Measurements from ENCODE around the gene AFMID. TPM values are rescaled to one million over a fixed set of nuclear protein-coding genes. Genes with fewer than 3 reads are reported as not detected.

AFMID gene
- total RNA-seq, 1 experiment from 2014 or later, result 65.8 TPM

DNA sequence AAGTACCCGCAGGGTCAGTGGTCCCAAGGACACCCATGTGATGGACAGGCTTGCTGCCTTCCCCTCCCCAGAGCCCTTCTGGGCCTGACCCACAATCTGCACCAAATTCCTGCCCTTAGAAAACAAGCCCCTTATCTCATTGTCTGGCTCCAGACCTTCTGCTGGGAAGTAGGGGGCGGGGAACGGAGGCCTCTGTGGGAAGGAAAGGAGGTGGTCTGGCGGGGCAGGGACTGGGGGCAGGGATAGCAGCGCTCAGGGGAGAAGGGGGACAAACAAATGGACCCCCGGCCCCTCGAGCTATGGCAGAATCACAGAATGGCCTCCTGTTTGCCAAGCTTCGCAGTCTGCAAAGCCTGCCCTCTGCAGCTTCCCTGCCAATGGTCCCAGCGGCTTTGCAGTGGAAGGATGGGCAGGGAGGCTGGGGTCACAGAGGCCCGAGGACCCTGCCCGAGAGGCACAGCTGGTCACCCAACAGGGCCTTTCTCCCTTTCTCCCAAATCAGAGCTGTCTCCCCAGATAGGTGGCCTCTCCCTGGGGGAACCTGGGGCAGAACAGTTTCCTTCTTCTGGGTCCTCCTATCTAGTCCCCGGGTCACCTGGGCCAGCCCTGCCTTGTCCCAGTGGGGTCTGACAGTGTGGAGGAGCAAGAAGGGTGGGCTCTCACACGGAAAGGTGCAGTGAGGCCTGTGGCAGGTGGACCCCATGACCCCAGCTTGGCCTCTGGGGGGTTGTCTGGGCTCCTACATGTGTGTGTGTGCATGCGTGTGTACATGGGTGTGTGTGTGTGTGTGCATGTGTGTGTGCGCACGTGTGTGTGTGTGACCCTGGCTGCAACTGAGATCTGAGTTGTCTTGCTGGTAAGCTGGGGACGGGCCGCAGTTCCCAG is 69.8 kb downstream of the AFMID start:
- Histone ChIP-seq H3K9me2 (ENCODE audit: insufficient read depth) (no peaks in the 10 kb centered on the region), H3K79me2 (ENCODE audit: insufficient read depth, low read length) (no peaks in the 10 kb centered on the region), H3K4me2 (ENCODE audit: low read length) (no peak overlapping the region), H3K4me3 (replicated peaks in 1 of 2; ENCODE audit: low read depth in 1 of 2, low read length in 2 of 2) (no peak overlapping the region), H3K9ac (ENCODE audit: low read length) (no peak overlapping the region), H3K27ac (ENCODE audit: low read depth, low read length) (no peak overlapping the region), H3K9me3 (ENCODE audit: control insufficient read depth in 1 of 2, insufficient read depth in 1 of 2, low read depth in 1 of 2, low read length in 2 of 2) (no peaks in the 10 kb centered on the region), H3K4me1 (ENCODE audit: control insufficient read depth in 1 of 2, insufficient read depth in 2 of 2, low read length in 2 of 2) (peaks cover 0 to 6% of the 10 kb centered on the region in 2 experiments; a peak in 1 of 4 replicates), H3K27me3 (ENCODE audit: insufficient read depth, low read length) (no peaks in the 10 kb centered on the region), H4K20me1 (ENCODE audit: insufficient read depth) (no peaks in the 10 kb centered on the region), H3K36me3 (ENCODE audit: control insufficient read depth in 1 of 2, insufficient read depth in 2 of 2, low read length in 2 of 2) (no peaks in the 10 kb centered on the region), H2AFZ (ENCODE audit: low read depth, low read length, poor library complexity, severe bottlenecking) (no peak overlapping the region)
- ChIA-PET POLR2A (no interaction called here), RAD21 (ENCODE audit: low non-redundant PET in 1 of 2, low total read pairs in 2 of 2, uncharacterized antibody in 2 of 2, unreplicated experiment in 2 of 2) (no interaction called here), CTCF (no interaction called here)
- DNase-seq (ENCODE audit: low read depth, low spot score) (no peak), ATAC-seq (no peak)
- no peak for TF ChIP-seq CEBPB (IDR thresholded peaks at IDR 0.05; ENCODE audit: low read depth)
- TF ChIP-seq JUND (IDR thresholded peaks at IDR 0.05), result no peak
- no peak for TF ChIP-seq EGR1 (IDR thresholded peaks at IDR 0.05; ENCODE audit: low read depth)
- TF ChIP-seq SP1 (IDR thresholded peaks at IDR 0.05; ENCODE audit: low read depth), result no peak
- TF ChIP-seq, protein P1, sequence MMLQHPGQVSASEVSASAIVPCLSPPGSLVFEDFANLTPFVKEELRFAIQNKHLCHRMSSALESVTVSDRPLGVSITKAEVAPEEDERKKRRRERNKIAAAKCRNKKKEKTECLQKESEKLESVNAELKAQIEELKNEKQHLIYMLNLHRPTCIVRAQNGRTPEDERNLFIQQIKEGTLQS (IDR thresholded peaks at IDR 0.05), result no peak
- TF ChIP-seq ELF1 (IDR thresholded peaks at IDR 0.05; ENCODE audit: borderline replicate concordance, low read depth), result no peak
- no peak for TF ChIP-seq ZFX (IDR thresholded peaks at IDR 0.05)
- TF ChIP-seq, protein P2, sequence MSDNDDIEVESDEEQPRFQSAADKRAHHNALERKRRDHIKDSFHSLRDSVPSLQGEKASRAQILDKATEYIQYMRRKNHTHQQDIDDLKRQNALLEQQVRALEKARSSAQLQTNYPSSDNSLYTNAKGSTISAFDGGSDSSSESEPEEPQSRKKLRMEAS (IDR thresholded peaks at IDR 0.05), result no peak
- TF ChIP-seq EZH2 (IDR thresholded peaks at IDR 0.05), result no peak
- TF ChIP-seq, protein P3, sequence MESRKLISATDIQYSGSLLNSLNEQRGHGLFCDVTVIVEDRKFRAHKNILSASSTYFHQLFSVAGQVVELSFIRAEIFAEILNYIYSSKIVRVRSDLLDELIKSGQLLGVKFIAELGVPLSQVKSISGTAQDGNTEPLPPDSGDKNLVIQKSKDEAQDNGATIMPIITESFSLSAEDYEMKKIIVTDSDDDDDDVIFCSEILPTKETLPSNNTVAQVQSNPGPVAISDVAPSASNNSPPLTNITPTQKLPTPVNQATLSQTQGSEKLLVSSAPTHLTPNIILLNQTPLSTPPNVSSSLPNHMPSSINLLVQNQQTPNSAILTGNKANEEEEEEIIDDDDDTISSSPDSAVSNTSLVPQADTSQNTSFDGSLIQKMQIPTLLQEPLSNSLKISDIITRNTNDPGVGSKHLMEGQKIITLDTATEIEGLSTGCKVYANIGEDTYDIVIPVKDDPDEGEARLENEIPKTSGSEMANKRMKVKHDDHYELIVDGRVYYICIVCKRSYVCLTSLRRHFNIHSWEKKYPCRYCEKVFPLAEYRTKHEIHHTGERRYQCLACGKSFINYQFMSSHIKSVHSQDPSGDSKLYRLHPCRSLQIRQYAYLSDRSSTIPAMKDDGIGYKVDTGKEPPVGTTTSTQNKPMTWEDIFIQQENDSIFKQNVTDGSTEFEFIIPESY (IDR thresholded peaks at IDR 0.05; ENCODE audit: extremely low read depth, insufficient replicate concordance, low read length), result no peak
- TF ChIP-seq, protein P4, sequence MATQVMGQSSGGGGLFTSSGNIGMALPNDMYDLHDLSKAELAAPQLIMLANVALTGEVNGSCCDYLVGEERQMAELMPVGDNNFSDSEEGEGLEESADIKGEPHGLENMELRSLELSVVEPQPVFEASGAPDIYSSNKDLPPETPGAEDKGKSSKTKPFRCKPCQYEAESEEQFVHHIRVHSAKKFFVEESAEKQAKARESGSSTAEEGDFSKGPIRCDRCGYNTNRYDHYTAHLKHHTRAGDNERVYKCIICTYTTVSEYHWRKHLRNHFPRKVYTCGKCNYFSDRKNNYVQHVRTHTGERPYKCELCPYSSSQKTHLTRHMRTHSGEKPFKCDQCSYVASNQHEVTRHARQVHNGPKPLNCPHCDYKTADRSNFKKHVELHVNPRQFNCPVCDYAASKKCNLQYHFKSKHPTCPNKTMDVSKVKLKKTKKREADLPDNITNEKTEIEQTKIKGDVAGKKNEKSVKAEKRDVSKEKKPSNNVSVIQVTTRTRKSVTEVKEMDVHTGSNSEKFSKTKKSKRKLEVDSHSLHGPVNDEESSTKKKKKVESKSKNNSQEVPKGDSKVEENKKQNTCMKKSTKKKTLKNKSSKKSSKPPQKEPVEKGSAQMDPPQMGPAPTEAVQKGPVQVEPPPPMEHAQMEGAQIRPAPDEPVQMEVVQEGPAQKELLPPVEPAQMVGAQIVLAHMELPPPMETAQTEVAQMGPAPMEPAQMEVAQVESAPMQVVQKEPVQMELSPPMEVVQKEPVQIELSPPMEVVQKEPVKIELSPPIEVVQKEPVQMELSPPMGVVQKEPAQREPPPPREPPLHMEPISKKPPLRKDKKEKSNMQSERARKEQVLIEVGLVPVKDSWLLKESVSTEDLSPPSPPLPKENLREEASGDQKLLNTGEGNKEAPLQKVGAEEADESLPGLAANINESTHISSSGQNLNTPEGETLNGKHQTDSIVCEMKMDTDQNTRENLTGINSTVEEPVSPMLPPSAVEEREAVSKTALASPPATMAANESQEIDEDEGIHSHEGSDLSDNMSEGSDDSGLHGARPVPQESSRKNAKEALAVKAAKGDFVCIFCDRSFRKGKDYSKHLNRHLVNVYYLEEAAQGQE (IDR thresholded peaks at IDR 0.05; ENCODE audit: low read depth), result no peak
- TF ChIP-seq FOSL1 (IDR thresholded peaks at IDR 0.05; ENCODE audit: low read depth), result no peak
- TF ChIP-seq, protein P5, sequence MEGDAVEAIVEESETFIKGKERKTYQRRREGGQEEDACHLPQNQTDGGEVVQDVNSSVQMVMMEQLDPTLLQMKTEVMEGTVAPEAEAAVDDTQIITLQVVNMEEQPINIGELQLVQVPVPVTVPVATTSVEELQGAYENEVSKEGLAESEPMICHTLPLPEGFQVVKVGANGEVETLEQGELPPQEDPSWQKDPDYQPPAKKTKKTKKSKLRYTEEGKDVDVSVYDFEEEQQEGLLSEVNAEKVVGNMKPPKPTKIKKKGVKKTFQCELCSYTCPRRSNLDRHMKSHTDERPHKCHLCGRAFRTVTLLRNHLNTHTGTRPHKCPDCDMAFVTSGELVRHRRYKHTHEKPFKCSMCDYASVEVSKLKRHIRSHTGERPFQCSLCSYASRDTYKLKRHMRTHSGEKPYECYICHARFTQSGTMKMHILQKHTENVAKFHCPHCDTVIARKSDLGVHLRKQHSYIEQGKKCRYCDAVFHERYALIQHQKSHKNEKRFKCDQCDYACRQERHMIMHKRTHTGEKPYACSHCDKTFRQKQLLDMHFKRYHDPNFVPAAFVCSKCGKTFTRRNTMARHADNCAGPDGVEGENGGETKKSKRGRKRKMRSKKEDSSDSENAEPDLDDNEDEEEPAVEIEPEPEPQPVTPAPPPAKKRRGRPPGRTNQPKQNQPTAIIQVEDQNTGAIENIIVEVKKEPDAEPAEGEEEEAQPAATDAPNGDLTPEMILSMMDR (IDR thresholded peaks at IDR 0.05 in 2 of 3, conservative IDR thresholded peaks at IDR 0.05 in 1 of 3; ENCODE audit: borderline replicate concordance in 1 of 3, insufficient read depth in 1 of 3, low read depth in 2 of 3, low read length in 2 of 3), result no peak
- no peak for TF ChIP-seq SIN3A (IDR thresholded peaks at IDR 0.05; ENCODE audit: low read depth)
- no peak for TF ChIP-seq YY1 (IDR thresholded peaks at IDR 0.05; ENCODE audit: extremely low read depth, insufficient replicate concordance, low read depth, low read length)
- no peak for TF ChIP-seq SRF (IDR thresholded peaks at IDR 0.05; ENCODE audit: low read depth)
- TF ChIP-seq RAD21 (IDR thresholded peaks at IDR 0.05; ENCODE audit: low read depth), result no peak
- no peak for TF ChIP-seq EZH2phosphoT487 (IDR thresholded peaks at IDR 0.05; ENCODE audit: borderline replicate concordance)
- TF ChIP-seq ZNF274 (IDR thresholded peaks at IDR 0.05; ENCODE audit: low read depth, low read length), result no peak
- TF ChIP-seq TCF7L2 (IDR thresholded peaks at IDR 0.05; ENCODE audit: borderline replicate concordance, extremely low read depth, insufficient read depth, insufficient read length), result no peak
- no TSS peak for BruUV-seq (replicated peaks)
- intact Hi-C loops (cut with micrococcal nuclease), result no loop called here
